ENCODE results near the gene DNASE1L3. TPM values are rescaled to one million over a fixed set of nuclear protein-coding genes. Genes with fewer than 3 reads are reported as not detected.

The DNASE1L3 gene
- 0.12 TPM in 1 of 2 replicates, not detected in the other for total RNA-seq (ENCODE audit: low replicate concordance)

GRCh38 chr3:58210761-58211460 is at the start of gene DNASE1L3:
DNASE1L3 (minus strand) TSS chr3:58210972; CDS start chr3:58210906, 66 bp downstream.

GRCh38 chr3:58237238-58237940 is 26.6 kb upstream of the DNASE1L3 start, which contains the start of gene ABHD6:
ABHD6 (plus strand) TSS chr3:58237792; CDS start chr3:58256587, 18,795 bp downstream.

Other genes with a start within 250 kb of the DNASE1L3 start
- 43.9 and 249 TPM in 2 replicates for gene FLNB, start 202.6 kb downstream of the DNASE1L3 start, total RNA-seq (ENCODE audit: low replicate concordance)
- 5.6 and 7.1 TPM in 2 replicates for gene ABHD6, start 26.8 kb upstream of the DNASE1L3 start, total RNA-seq (ENCODE audit: low replicate concordance)
- gene RPP14, start 95.3 kb upstream of the DNASE1L3 start, total RNA-seq (ENCODE audit: low replicate concordance), result 8.0 and 8.9 TPM in 2 replicates
- gene HTD2, start 95.5 kb upstream of the DNASE1L3 start, total RNA-seq (ENCODE audit: low replicate concordance), result 3.4 and 5.3 TPM in 2 replicates
- gene PXK, start 121.9 kb upstream of the DNASE1L3 start, total RNA-seq (ENCODE audit: low replicate concordance), result 18.9 and 35.5 TPM in 2 replicates
- 54.1 and 87.4 TPM in 2 replicates for gene PDHB, start 222.9 kb upstream of the DNASE1L3 start, total RNA-seq (ENCODE audit: low replicate concordance)